Osteoblast (primary cell): ENCODE results near the gene NHLH2. TPM values are rescaled to one million over a fixed set of nuclear protein-coding genes. Genes with fewer than 3 reads are reported as not detected.

Source experiments
- DNase-seq: peaks from one replicate; pipeline ENCODE4 v3.0.0; 2011; ENCODE audit warnings: low spot score, mixed read lengths; ENCODE audit not compliant: insufficient read length; ENCODE audit errors: missing footprints
- H2AFZ ChIP-seq: 2 replicates; pipeline ENCODE4 v1.6.0; 2011; ENCODE audit warnings: mild to moderate bottlenecking, low read length
- H3K27ac ChIP-seq: 2 replicates; pipeline ENCODE4 v1.5.1; 2011; ENCODE audit warnings: mild to moderate bottlenecking, low read depth, low read length, moderate library complexity
- H3K27me3 ChIP-seq: 2 replicates; pipeline ENCODE4 v1.6.0; 2012; ENCODE audit warnings: mild to moderate bottlenecking, control low read depth, inconsistent platforms, low read length, moderate library complexity; ENCODE audit not compliant: insufficient read depth
- H3K36me3 ChIP-seq: 2 replicates; pipeline ENCODE4 v1.5.1; 2011; ENCODE audit warnings: mild to moderate bottlenecking, low read length, control low read depth, moderate library complexity; ENCODE audit not compliant: insufficient read depth
- H3K4me1 ChIP-seq: 2 replicates; pipeline ENCODE4 v1.5.1; 2011; ENCODE audit warnings: mild to moderate bottlenecking, low read length, control low read depth, moderate library complexity; ENCODE audit not compliant: insufficient read depth
- H3K4me2 ChIP-seq: 2 replicates; pipeline ENCODE4 v1.6.0; 2011; ENCODE audit warnings: mild to moderate bottlenecking, low read length; ENCODE audit not compliant: insufficient read depth
- H3K4me3 ChIP-seq: fragments of 200-600 bp; sonication (generic); 3 replicates; pipeline ENCODE4 v1.5.1; 2012; ENCODE audit warnings: mild to moderate bottlenecking, low read length, inconsistent platforms; ENCODE audit not compliant: insufficient read depth
- H3K79me2 ChIP-seq: 2 replicates; pipeline ENCODE4 v1.6.0; 2012; ENCODE audit warnings: mild to moderate bottlenecking, low read length, control low read depth, inconsistent platforms; ENCODE audit not compliant: insufficient read depth
- H3K9me3 ChIP-seq: 2 replicates; pipeline ENCODE4 v1.5.1; 2011; ENCODE audit warnings: low read depth, low read length, control low read depth
- H4K20me1 ChIP-seq: 2 replicates; pipeline ENCODE4 v1.6.0; 2012; ENCODE audit warnings: mild to moderate bottlenecking, low read length, control low read depth; ENCODE audit not compliant: insufficient read depth
- total RNA-seq: library from RNA; depleted of rRNA; stranded (reverse); fragments of >200 nt; gene quantifications from 2 replicates; pipeline ENCODE4 v1.2.3, GENCODE V29; 2012
- TF ChIP-seq, protein P1 (sequence below): IDR thresholded peaks from 2 replicates; pipeline ENCODE4 v1.5.1; 2011; ENCODE audit warnings: mild to moderate bottlenecking, low read depth, low read length, moderate library complexity; ENCODE audit errors: extremely low read depth

The NHLH2 gene
- total RNA-seq, 1 donor: not detected

DNA sequence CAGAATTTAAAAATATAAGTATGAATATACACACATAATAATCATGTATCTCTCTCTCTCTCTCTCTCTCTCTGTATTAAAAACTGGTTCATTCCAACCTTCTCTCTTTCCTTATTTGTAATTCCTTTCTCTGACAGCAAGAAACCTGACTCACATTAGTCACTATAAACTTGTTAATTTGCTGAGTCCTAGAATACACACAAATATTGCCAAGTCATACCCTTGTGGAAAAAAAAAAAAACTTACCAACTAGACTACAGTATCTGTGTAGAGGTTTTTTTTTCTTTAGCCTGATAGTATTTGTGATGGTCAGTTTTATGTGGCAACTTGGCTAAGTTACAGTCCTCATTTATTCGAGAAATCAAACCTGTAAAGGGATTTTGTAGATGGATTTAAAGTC, 26.3 kb upstream of the NHLH2 start:
- DNase-seq: no peak
- Histone ChIP-seq H3K9me3 (no peaks in the 10 kb centered on the region), H3K4me2 (no peak overlapping the region), H3K4me1 (no peaks in the 10 kb centered on the region), H3K4me3 (no peak overlapping the region), H3K36me3 (no peaks in the 10 kb centered on the region), H2AFZ (no peak overlapping the region), H3K27me3 (no peaks in the 10 kb centered on the region), H3K79me2 (no peaks in the 10 kb centered on the region), H4K20me1 (no peaks in the 10 kb centered on the region), H3K27ac (no peak overlapping the region)
- TF ChIP-seq, protein P1, sequence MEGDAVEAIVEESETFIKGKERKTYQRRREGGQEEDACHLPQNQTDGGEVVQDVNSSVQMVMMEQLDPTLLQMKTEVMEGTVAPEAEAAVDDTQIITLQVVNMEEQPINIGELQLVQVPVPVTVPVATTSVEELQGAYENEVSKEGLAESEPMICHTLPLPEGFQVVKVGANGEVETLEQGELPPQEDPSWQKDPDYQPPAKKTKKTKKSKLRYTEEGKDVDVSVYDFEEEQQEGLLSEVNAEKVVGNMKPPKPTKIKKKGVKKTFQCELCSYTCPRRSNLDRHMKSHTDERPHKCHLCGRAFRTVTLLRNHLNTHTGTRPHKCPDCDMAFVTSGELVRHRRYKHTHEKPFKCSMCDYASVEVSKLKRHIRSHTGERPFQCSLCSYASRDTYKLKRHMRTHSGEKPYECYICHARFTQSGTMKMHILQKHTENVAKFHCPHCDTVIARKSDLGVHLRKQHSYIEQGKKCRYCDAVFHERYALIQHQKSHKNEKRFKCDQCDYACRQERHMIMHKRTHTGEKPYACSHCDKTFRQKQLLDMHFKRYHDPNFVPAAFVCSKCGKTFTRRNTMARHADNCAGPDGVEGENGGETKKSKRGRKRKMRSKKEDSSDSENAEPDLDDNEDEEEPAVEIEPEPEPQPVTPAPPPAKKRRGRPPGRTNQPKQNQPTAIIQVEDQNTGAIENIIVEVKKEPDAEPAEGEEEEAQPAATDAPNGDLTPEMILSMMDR: no peak

DNA sequence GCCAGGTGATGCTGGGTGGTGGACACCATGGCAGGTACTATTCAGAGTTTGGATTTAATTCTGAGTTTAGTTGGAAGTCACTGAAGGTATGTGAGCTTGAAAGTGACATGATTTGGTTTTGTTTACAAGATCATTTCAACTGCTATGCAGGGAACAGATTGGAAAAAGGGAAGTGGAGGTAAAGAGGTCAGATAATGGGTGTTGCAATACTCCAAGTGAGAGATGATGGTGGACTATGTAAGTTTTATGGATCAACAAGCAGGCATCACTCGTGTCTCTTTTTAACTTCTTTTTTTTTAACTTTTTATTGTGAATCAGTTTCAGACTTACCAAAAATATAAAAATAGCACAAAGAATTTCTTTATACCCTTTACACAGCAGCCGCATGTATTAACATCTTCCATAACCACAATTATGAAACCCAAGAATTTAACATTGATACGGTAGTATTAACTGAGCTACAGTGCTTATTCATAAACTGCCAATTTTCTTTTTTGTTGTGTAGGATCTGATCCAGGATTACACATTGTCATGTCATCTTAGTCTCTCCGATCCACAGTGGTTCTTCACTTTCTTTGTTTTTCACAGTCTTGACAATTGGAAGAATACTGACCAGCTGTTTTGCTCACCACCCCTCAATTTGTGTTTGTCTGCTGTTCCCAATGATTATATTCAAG, 24.9 kb upstream of the NHLH2 start:
- Histone ChIP-seq H3K79me2 (no peaks in the 10 kb centered on the region), H3K4me2 (no peak overlapping the region), H3K27ac (no peak overlapping the region), H3K4me3 (no peak overlapping the region), H3K27me3 (no peaks in the 10 kb centered on the region), H4K20me1 (no peaks in the 10 kb centered on the region), H3K4me1 (no peaks in the 10 kb centered on the region), H3K36me3 (no peaks in the 10 kb centered on the region), H2AFZ (no peak overlapping the region), H3K9me3 (no peaks in the 10 kb centered on the region)
- DNase-seq: no peak
- TF ChIP-seq, protein P1: no peak

DNA sequence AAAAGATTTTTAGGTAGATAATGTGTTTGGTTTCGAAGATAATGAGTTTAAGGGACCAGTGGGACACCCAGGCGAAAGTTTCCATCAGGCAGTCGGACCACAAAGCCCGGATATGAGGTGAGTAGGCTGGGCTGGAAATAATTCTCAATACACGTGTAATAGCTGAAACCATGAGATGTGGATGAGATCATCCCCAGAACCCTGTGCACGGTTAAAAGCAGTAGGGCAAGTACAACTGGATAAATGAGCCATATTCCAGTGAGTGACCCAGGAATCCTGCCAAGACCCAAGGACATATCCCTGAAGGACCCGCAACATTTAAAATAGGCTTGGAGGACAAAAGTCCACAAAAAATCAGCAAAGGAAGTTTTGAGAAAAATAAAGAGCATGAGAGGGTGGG, 21.5 kb upstream of the NHLH2 start:
- Histone ChIP-seq H4K20me1 (no peaks in the 10 kb centered on the region), H3K4me3 (no peak overlapping the region), H3K9me3 (no peaks in the 10 kb centered on the region), H3K27ac (no peak overlapping the region), H3K4me1 (no peaks in the 10 kb centered on the region), H3K4me2 (no peak overlapping the region), H3K27me3 (peaks cover 2% of the 10 kb centered on the region), H3K36me3 (no peaks in the 10 kb centered on the region), H2AFZ (no peak overlapping the region), H3K79me2 (no peaks in the 10 kb centered on the region)
- DNase-seq: no peak
- TF ChIP-seq, protein P1: no peak

DNA sequence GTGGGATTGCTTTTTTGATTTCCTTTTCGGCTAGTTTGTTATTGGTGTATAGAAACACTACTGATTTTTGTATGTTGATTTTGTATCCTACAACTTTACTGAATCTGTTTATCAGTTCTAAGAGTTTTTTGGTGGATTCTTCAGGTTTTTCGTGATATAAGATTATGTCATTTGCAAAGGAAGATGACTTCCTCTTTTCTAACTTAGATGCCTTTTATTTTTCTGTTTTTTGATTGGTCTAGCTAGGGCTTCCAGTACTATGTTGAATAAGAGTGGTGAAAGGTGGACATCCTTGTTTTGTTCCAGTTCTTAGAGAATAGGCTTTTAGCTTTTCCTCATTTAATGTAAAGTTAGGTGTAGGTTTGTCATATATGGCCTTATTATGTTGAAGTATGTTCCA, 13.1 kb upstream of the NHLH2 start:
- Histone ChIP-seq H3K79me2 (no peaks in the 10 kb centered on the region), H3K4me1 (no peaks in the 10 kb centered on the region), H2AFZ (no peak overlapping the region), H3K27me3 (peaks cover 7% of the 10 kb centered on the region), H3K9me3 (no peaks in the 10 kb centered on the region), H3K4me2 (no peak overlapping the region), H3K4me3 (no peak overlapping the region), H3K27ac (no peak overlapping the region), H3K36me3 (no peaks in the 10 kb centered on the region), H4K20me1 (no peaks in the 10 kb centered on the region)
- no peak for DNase-seq
- TF ChIP-seq, protein P1: no peak
